OCI-LY1 (cell line): Measurements from ENCODE around the gene LRRC45.

Experiments
- H2AFZ ChIP-seq: fragments of 200-600 bp; sonication (generic), shearing (Covaris generic); 2 replicates; pipeline ENCODE4 v1.6.0; 2014; ENCODE audit warnings: antibody characterized with exemption, mild to moderate bottlenecking, low read length
- H3F3A ChIP-seq: fragments of 200-600 bp; sonication (generic), shearing (Covaris generic); 2 replicates; pipeline ENCODE4 v1.6.0; 2014; ENCODE audit warnings: mild to moderate bottlenecking, antibody characterized with exemption, low read length, moderate library complexity; ENCODE audit not compliant: insufficient read depth
- H3K27ac ChIP-seq: fragments of 200-600 bp; sonication (generic); 2 replicates; pipeline ENCODE4 v1.5.1; 2014; ENCODE audit warnings: low read length, mixed run types, mild to moderate bottlenecking, low read depth; ENCODE audit not compliant: poor library complexity, severe bottlenecking
- H3K27me3 ChIP-seq: fragments of 200-600 bp; sonication (generic); 2 replicates; pipeline ENCODE4 v1.6.0; 2014; ENCODE audit warnings: antibody characterized with exemption, mild to moderate bottlenecking, low read length, moderate library complexity; ENCODE audit not compliant: insufficient read depth
- H3K36me3 ChIP-seq: fragments of 200-600 bp; sonication (generic); 2 replicates; pipeline ENCODE4 v1.6.1; 2014; ENCODE audit warnings: mild to moderate bottlenecking, antibody characterized with exemption, low read length, moderate library complexity, mixed read lengths; ENCODE audit not compliant: insufficient read depth
- H3K4me1 ChIP-seq: fragments of 200-600 bp; sonication (generic); 2 replicates; pipeline ENCODE4 v1.5.1; 2014; ENCODE audit warnings: mild to moderate bottlenecking, low read length, moderate library complexity; ENCODE audit not compliant: insufficient read depth, severe bottlenecking
- H3K4me2 ChIP-seq: fragments of 200-600 bp; sonication (generic), shearing (Covaris generic); 2 replicates; pipeline ENCODE4 v1.6.1; 2014; ENCODE audit warnings: low read length
- H3K4me3 ChIP-seq: fragments of 200-600 bp; sonication (generic); 2 replicates; pipeline ENCODE4 v1.5.1; 2014; ENCODE audit warnings: low read length, low read depth, mild to moderate bottlenecking, mixed read lengths; ENCODE audit not compliant: poor library complexity, severe bottlenecking
- H3K79me2 ChIP-seq: fragments of 200-600 bp; shearing (Covaris generic); 2 replicates; pipeline ENCODE4 v1.6.1; 2016; ENCODE audit warnings: mixed run types, low read length, mixed read lengths; ENCODE audit not compliant: insufficient read depth
- H3K9ac ChIP-seq: fragments of 200-600 bp; sonication (generic), shearing (Covaris generic); 2 replicates; pipeline ENCODE4 v1.6.1; 2014; ENCODE audit warnings: mild to moderate bottlenecking, low read length, mixed read lengths
- H3K9me2 ChIP-seq: fragments of 200-600 bp; sonication (generic), shearing (Covaris generic); 2 replicates; pipeline ENCODE4 v1.6.1; 2014; ENCODE audit warnings: low read depth, mild to moderate bottlenecking, low read length, mixed read lengths
- H3K9me3 ChIP-seq: fragments of 200-600 bp; shearing (Covaris generic); 2 replicates; pipeline ENCODE4 v1.6.1; 2014; ENCODE audit warnings: low read length, mixed read lengths
- H4K20me1 ChIP-seq: fragments of 200-600 bp; sonication (generic), shearing (Covaris generic); 2 replicates; pipeline ENCODE4 v1.6.0; 2016; ENCODE audit warnings: mild to moderate bottlenecking, low read length; ENCODE audit not compliant: insufficient read depth
- CTCF ChIP-seq: fragments of 200-600 bp; sonication (generic), shearing (Covaris generic); IDR thresholded peaks from 2 replicates; pipeline ENCODE4 v1.5.1; 2017; ENCODE audit warnings: mild to moderate bottlenecking, antibody characterized with exemption, low read length, moderate library complexity, mixed read lengths
- EZH2 ChIP-seq: fragments of 200-600 bp; sonication (generic), shearing (Covaris generic); IDR thresholded peaks from 2 replicates; pipeline ENCODE4 v1.8.0; 2017; ENCODE audit warnings: borderline replicate concordance, mixed run types, mild to moderate bottlenecking, antibody characterized with exemption, low read length, moderate library complexity, mixed read lengths

Gene LRRC45

DNA sequence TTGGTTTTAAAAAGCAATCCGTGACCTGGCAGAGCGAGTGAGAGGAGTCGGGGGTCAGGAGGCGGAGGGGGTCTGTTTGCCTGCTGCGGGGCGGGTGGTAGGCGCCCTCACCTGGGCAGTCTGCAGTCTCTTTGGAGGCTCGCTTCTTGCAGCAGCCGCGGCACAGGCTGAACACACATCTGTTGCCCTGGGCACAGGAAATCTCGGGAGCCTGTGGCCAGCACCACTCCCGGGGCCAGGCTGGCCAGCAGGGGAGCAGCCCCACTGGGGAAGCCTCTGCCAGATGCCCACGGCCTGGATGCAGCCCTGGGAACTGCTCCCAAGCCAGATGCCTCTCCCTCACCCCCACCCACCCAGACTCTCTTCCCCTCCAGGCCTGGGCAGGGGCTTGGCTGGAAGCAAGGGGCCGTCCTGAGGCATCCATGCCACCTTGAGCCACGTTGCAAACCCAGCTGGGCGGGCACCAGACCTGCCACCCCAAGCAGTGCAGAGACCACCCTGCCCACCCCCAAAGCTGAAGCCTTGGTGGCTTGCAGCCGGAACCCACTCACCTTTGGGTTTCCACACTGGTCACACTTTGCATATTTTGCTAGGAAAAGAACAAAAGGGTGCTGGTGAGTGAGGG, 35.2 kb downstream of the LRRC45 start:
- TF ChIP-seq EZH2 (no peak), CTCF (no peak)
- Histone ChIP-seq H3K27ac (no peak overlapping the region), H3K36me3 (peaks cover 98% of the 10 kb centered on the region), H3K27me3 (no peaks in the 10 kb centered on the region), H3K9ac (no peak overlapping the region), H3F3A (no peaks in the 10 kb centered on the region), H4K20me1 (no peaks in the 10 kb centered on the region), H3K79me2 (no peaks in the 10 kb centered on the region), H3K9me2 (no peaks in the 10 kb centered on the region), H3K4me3 (no peak overlapping the region), H2AFZ (no peak overlapping the region), H3K4me1 (peaks cover 5% of the 10 kb centered on the region), H3K9me3 (no peaks in the 10 kb centered on the region), H3K4me2 (no peak overlapping the region)

DNA sequence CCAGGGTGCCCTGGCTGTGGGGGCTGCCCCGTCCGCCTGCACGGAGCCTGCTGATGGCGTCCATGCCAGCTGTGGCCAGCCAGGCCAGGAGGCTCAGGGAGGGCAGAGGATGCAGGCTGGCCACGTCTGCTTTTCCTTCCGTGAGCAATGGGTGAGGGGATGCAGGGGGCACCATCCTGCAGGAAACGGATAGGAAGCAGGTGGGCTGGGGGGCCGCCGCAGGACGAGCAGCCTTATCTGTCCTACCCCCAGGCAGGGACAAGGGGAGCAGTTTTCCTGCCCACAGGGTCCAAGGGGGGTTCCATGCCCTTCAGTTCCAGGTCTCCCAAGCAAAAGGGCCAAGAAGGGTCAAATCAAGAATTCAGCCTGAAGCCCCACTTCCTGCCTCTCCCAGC, 35.7 kb downstream of the LRRC45 start:
- Histone ChIP-seq H3K4me2 (no peak overlapping the region), H3K4me1 (peaks cover 6% of the 10 kb centered on the region)

GRCh38 chr17:82059272-82060000, 36.3 kb downstream of the LRRC45 start:
- peaks cover 95% of the 10 kb centered on the region for H3K36me3 ChIP-seq
- H3K79me2 ChIP-seq: no peaks in the 10 kb centered on the region
- no peak overlapping the region for H3K9ac ChIP-seq
- no peaks in the 10 kb centered on the region for H3K27me3 ChIP-seq
- H3K4me1 ChIP-seq: peaks cover 11% of the 10 kb centered on the region
- no peak overlapping the region for H3K4me3 ChIP-seq
- TF ChIP-seq CTCF (no peak), EZH2 (no peak)
- H4K20me1 ChIP-seq: no peaks in the 10 kb centered on the region
- H3F3A ChIP-seq: no peaks in the 10 kb centered on the region
- no peaks in the 10 kb centered on the region for H3K9me2 ChIP-seq
- no peak overlapping the region for H2AFZ ChIP-seq
- H3K4me2 ChIP-seq: no peak overlapping the region
- H3K9me3 ChIP-seq: no peaks in the 10 kb centered on the region
- H3K27ac ChIP-seq: no peak overlapping the region

More for the DNA sequence above, 35.7 kb downstream of the LRRC45 start:
- no peaks in the 10 kb centered on the region for H3K27me3 ChIP-seq
- no peaks in the 10 kb centered on the region for H4K20me1 ChIP-seq
- H3K27ac ChIP-seq: no peak overlapping the region
- H2AFZ ChIP-seq: no peak overlapping the region
- H3K36me3 ChIP-seq: peaks cover 98% of the 10 kb centered on the region
- no peaks in the 10 kb centered on the region for H3F3A ChIP-seq
- no peaks in the 10 kb centered on the region for H3K9me2 ChIP-seq
- H3K9me3 ChIP-seq: no peaks in the 10 kb centered on the region
- no peak overlapping the region for H3K9ac ChIP-seq
- H3K79me2 ChIP-seq: no peaks in the 10 kb centered on the region
- TF ChIP-seq CTCF (no peak), EZH2 (no peak)
- no peak overlapping the region for H3K4me3 ChIP-seq
